Measurements from ENCODE around the gene VWA3B.

VWA3B gene

DNA sequence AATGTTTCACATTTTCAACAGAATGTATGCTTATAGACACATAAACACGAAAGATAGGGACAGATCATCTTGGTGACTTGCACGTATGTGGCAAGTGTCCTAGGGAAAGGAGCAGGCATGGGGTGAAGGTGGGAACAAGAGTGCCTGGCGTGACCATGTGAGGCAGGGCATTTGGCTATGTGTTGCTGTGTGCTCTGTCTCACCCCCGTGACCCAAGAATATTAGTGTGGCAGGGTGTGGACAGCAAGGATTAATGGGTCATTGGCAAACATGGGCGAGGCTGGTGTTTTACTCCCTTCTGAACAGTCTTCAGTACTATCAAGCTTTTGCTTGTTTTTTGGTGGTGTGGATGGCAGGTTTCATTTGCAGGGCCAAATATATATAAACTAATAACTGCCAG lies 1.3 kb upstream of the VWA3B start:
- no peaks in the 10 kb centered on the region for H3K27me3 ChIP-seq (ENCODE audit: insufficient read depth, low read length, poor library complexity, severe bottlenecking)
- H3K9me3 ChIP-seq (ENCODE audit: insufficient read depth, low read depth, low read length), result no peaks in the 10 kb centered on the region
- H3K36me3 ChIP-seq (ENCODE audit: insufficient read depth, low read length), result no peaks in the 10 kb centered on the region
- no peaks in the 10 kb centered on the region for H3K4me1 ChIP-seq (ENCODE audit: insufficient read depth, low read length, poor library complexity, severe bottlenecking)
- H3K9me2 ChIP-seq (replicated peaks; ENCODE audit: low read depth, low read length), result no peaks in the 10 kb centered on the region
- no peak overlapping the region for H2AFZ ChIP-seq (ENCODE audit: low read length)
- H3K79me2 ChIP-seq (ENCODE audit: insufficient read depth, low read length), result no peaks in the 10 kb centered on the region
- no peaks in the 10 kb centered on the region for H3F3A ChIP-seq (ENCODE audit: low read depth)
- H3K4me2 ChIP-seq (ENCODE audit: low read depth, low read length, poor library complexity, severe bottlenecking), result no peak overlapping the region
- H3K4me3 ChIP-seq (ENCODE audit: low read length, poor library complexity, severe bottlenecking), result no peak overlapping the region
- no peak overlapping the region for H3K9ac ChIP-seq (ENCODE audit: low read depth, low read length, poor library complexity, severe bottlenecking)
- TF ChIP-seq, protein P1, sequence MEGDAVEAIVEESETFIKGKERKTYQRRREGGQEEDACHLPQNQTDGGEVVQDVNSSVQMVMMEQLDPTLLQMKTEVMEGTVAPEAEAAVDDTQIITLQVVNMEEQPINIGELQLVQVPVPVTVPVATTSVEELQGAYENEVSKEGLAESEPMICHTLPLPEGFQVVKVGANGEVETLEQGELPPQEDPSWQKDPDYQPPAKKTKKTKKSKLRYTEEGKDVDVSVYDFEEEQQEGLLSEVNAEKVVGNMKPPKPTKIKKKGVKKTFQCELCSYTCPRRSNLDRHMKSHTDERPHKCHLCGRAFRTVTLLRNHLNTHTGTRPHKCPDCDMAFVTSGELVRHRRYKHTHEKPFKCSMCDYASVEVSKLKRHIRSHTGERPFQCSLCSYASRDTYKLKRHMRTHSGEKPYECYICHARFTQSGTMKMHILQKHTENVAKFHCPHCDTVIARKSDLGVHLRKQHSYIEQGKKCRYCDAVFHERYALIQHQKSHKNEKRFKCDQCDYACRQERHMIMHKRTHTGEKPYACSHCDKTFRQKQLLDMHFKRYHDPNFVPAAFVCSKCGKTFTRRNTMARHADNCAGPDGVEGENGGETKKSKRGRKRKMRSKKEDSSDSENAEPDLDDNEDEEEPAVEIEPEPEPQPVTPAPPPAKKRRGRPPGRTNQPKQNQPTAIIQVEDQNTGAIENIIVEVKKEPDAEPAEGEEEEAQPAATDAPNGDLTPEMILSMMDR (conservative IDR thresholded peaks at IDR 0.05; ENCODE audit: low read length), result no peak
- TF ChIP-seq EZH2phosphoT487 (IDR thresholded peaks at IDR 0.05; ENCODE audit: borderline replicate concordance), result no peak
- no peaks in the 10 kb centered on the region for H4K20me1 ChIP-seq (ENCODE audit: insufficient read depth, low read length, poor library complexity, severe bottlenecking)

DNA sequence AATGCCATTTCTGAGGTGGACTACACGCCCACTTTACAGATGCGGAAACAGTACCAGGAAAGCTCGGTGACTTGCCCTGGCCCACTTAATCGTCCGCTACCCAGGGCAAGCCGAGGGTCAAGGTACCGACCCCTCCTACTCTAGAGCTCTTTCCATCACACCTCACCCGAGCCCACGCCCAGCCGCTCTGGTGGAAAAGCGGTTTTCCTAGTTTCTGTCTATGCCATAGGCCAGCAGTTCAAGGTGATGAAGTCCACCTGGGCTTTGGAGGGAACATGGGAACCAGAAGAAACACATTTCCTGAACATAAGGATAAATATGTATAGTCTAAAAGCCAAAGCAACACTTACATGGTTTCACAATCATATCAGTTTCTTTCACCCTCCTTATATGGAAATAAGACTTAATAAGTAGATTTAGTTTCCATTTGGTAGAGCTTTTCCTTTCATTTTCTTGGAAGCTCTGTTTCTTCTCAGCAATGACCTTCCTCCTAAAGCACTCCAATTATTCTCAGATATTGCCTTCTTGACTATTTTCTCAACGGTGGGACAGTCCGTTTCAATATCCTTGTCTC lies 567 bp downstream of the VWA3B start:
- Histone ChIP-seq H3F3A (ENCODE audit: low read depth) (no peaks in the 10 kb centered on the region), H3K9me3 (ENCODE audit: insufficient read depth, low read depth, low read length) (no peaks in the 10 kb centered on the region), H3K9ac (ENCODE audit: low read depth, low read length, poor library complexity, severe bottlenecking) (no peak overlapping the region), H3K27me3 (ENCODE audit: insufficient read depth, low read length, poor library complexity, severe bottlenecking) (no peaks in the 10 kb centered on the region), H4K20me1 (ENCODE audit: insufficient read depth, low read length, poor library complexity, severe bottlenecking) (no peaks in the 10 kb centered on the region), H2AFZ (ENCODE audit: low read length) (no peak overlapping the region), H3K4me2 (ENCODE audit: low read depth, low read length, poor library complexity, severe bottlenecking) (no peak overlapping the region), H3K79me2 (ENCODE audit: insufficient read depth, low read length) (no peaks in the 10 kb centered on the region), H3K9me2 (replicated peaks; ENCODE audit: low read depth, low read length) (no peaks in the 10 kb centered on the region), H3K36me3 (ENCODE audit: insufficient read depth, low read length) (no peaks in the 10 kb centered on the region), H3K4me1 (ENCODE audit: insufficient read depth, low read length, poor library complexity, severe bottlenecking) (peaks cover 8% of the 10 kb centered on the region), H3K4me3 (ENCODE audit: low read length, poor library complexity, severe bottlenecking) (no peak overlapping the region)
- TF ChIP-seq EZH2phosphoT487 (IDR thresholded peaks at IDR 0.05; ENCODE audit: borderline replicate concordance), result no peak
- TF ChIP-seq, protein P1 (conservative IDR thresholded peaks at IDR 0.05; ENCODE audit: low read length), result no peak

- H3K79me2 ChIP-seq (ENCODE audit: insufficient read depth, low read length), result no peaks in the 10 kb centered on the region
- H3K36me3 ChIP-seq (ENCODE audit: insufficient read depth, low read length), result no peaks in the 10 kb centered on the region
- no peaks in the 10 kb centered on the region for H3F3A ChIP-seq (ENCODE audit: low read depth)
- TF ChIP-seq, protein P1 (conservative IDR thresholded peaks at IDR 0.05; ENCODE audit: low read length), result no peak
- no peak for TF ChIP-seq EZH2phosphoT487 (IDR thresholded peaks at IDR 0.05; ENCODE audit: borderline replicate concordance)
- no peaks in the 10 kb centered on the region for H4K20me1 ChIP-seq (ENCODE audit: insufficient read depth, low read length, poor library complexity, severe bottlenecking)
- H3K9me3 ChIP-seq (ENCODE audit: insufficient read depth, low read depth, low read length), result no peaks in the 10 kb centered on the region
- H3K4me1 ChIP-seq (ENCODE audit: insufficient read depth, low read length, poor library complexity, severe bottlenecking), result peaks cover 10% of the 10 kb centered on the region
- no peaks in the 10 kb centered on the region for H3K27me3 ChIP-seq (ENCODE audit: insufficient read depth, low read length, poor library complexity, severe bottlenecking)
- no peak overlapping the region for H3K4me2 ChIP-seq (ENCODE audit: low read depth, low read length, poor library complexity, severe bottlenecking)
- no peaks in the 10 kb centered on the region for H3K9me2 ChIP-seq (replicated peaks; ENCODE audit: low read depth, low read length)
- no peak overlapping the region for H2AFZ ChIP-seq (ENCODE audit: low read length)
- H3K4me3 ChIP-seq (ENCODE audit: low read length, poor library complexity, severe bottlenecking), result no peak overlapping the region
- no peak overlapping the region for H3K9ac ChIP-seq (ENCODE audit: low read depth, low read length, poor library complexity, severe bottlenecking)
Observed at GRCh38 chr2:98088261-98088660, 1.3 kb downstream of the VWA3B start.
